ENCODE results near the gene CLDN25. TPM values are rescaled to one million over a fixed set of nuclear protein-coding genes. Genes with fewer than 3 reads are reported as not detected.
"Not testable (repeated sequence)": the region's sequence is repeated elsewhere in the genome, so short reads cannot be mapped to it uniquely, and the experiment has no call there.

The CLDN25 gene
- total RNA-seq, 1 experiment from 2014 or later = not detected

GRCh38 chr11:113782134-113782533 lies 2.5 kb downstream of the CLDN25 start:
- H3K79me2 ChIP-seq (ENCODE audit: insufficient read depth, low read length) = no peaks in the 10 kb centered on the region
- DNase-seq = no peak
- H3K79me1 ChIP-seq (ENCODE audit: insufficient read depth, low read depth, low read length, poor library complexity, severe bottlenecking) = no peaks in the 10 kb centered on the region
- H3K9me3 ChIP-seq (ENCODE audit: control insufficient read depth, low read depth, low read length) = no peaks in the 10 kb centered on the region
- no peak overlapping the region for H3K4me2 ChIP-seq (ENCODE audit: insufficient read depth, insufficient read length, low read length)
- H2BK20ac ChIP-seq (ENCODE audit: low read depth, low read length, poor library complexity, severe bottlenecking) = no peak overlapping the region
- no peak overlapping the region for H3T11ph ChIP-seq (ENCODE audit: low read length)
- no peak overlapping the region for H4K91ac ChIP-seq (ENCODE audit: insufficient read length, low read depth, low read length)
- no peak overlapping the region for H2AK5ac ChIP-seq (ENCODE audit: insufficient read length, low read length)
- no peak overlapping the region for H3K56ac ChIP-seq (ENCODE audit: insufficient read length, low read depth, low read length)
- H3K4ac ChIP-seq (ENCODE audit: low read depth, low read length) = no peak overlapping the region
- Mint-ChIP-seq H3K4me3 (no peak overlapping the region), H3K9me3 (no peaks in the 10 kb centered on the region), H3K27ac (no peak overlapping the region), H3K4me1 (no peaks in the 10 kb centered on the region), H3K27me3 (ENCODE audit: low read depth) (peaks cover 19% of the 10 kb centered on the region), H3K36me3 (ENCODE audit: insufficient read depth in 1 of 3, low read depth in 3 of 3) (no peaks in the 10 kb centered on the region)
- no peak overlapping the region for H3K14ac ChIP-seq (ENCODE audit: insufficient read depth, low read length)
- no peak overlapping the region for H3K27ac ChIP-seq (ENCODE audit: insufficient read length, low read depth, low read length)
- no peak overlapping the region for H2BK5ac ChIP-seq (ENCODE audit: insufficient read length, low read length)
- TF ChIP-seq, protein P1, sequence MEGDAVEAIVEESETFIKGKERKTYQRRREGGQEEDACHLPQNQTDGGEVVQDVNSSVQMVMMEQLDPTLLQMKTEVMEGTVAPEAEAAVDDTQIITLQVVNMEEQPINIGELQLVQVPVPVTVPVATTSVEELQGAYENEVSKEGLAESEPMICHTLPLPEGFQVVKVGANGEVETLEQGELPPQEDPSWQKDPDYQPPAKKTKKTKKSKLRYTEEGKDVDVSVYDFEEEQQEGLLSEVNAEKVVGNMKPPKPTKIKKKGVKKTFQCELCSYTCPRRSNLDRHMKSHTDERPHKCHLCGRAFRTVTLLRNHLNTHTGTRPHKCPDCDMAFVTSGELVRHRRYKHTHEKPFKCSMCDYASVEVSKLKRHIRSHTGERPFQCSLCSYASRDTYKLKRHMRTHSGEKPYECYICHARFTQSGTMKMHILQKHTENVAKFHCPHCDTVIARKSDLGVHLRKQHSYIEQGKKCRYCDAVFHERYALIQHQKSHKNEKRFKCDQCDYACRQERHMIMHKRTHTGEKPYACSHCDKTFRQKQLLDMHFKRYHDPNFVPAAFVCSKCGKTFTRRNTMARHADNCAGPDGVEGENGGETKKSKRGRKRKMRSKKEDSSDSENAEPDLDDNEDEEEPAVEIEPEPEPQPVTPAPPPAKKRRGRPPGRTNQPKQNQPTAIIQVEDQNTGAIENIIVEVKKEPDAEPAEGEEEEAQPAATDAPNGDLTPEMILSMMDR (conservative IDR thresholded peaks at IDR 0.05) = no peak
- H3K4me1 ChIP-seq (ENCODE audit: insufficient read depth, low read length) = no peaks in the 10 kb centered on the region
- H2AFZ ChIP-seq (ENCODE audit: low read length) = no peak overlapping the region
- H4K5ac ChIP-seq (ENCODE audit: insufficient read length, low read depth, low read length) = no peak overlapping the region
- H4K8ac ChIP-seq (replicated peaks; ENCODE audit: insufficient read length, low read depth, low read length) = no peak overlapping the region
- no peak overlapping the region for H2BK120ac ChIP-seq (ENCODE audit: low read depth, low read length, poor library complexity, severe bottlenecking)
- H2BK12ac ChIP-seq (ENCODE audit: insufficient read length, low read depth, low read length) = no peak overlapping the region
- H3K9ac ChIP-seq (ENCODE audit: extremely low read depth, insufficient read length, low read length) = no peak overlapping the region
- no peaks in the 10 kb centered on the region for H3K27me3 ChIP-seq (ENCODE audit: insufficient read depth, low read length)
- H3K18ac ChIP-seq (ENCODE audit: insufficient read length, low read depth, low read length) = no peak overlapping the region
- no peaks in the 10 kb centered on the region for H4K20me1 ChIP-seq (ENCODE audit: control insufficient read depth, insufficient read depth, insufficient read length)
- H3K23ac ChIP-seq (ENCODE audit: insufficient read length, low read depth, low read length) = no peak overlapping the region
- no peak overlapping the region for H2BK15ac ChIP-seq (ENCODE audit: low read depth, low read length)
- no CpG with 5 or more reads among the region's 1 CpG for WGBS (ENCODE audit: extremely low coverage, insufficient read length, low lambda C conversion rate)
- no peaks in the 10 kb centered on the region for H3K23me2 ChIP-seq (ENCODE audit: insufficient read length, low read depth, low read length, poor library complexity, severe bottlenecking)

DNA sequence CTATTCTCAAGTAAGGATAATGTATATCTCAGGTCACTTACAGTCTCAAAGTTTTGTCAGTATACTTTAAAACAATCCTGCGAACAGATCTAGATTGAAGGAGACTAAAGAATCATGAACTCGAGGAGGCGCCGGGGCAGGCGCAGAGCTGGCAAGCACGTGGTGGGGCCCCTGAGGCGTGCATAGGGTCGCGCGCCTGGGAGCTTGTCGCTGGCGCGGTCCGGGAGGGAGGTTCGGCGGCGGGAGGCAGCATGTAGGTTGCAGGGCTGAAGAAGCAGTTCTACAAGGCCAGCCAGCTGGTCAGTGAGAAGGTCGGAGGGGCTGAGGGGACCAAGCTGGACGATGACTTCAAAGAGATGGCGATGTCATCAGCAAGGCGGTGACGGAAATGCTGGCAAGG lies 9.4 kb downstream of the CLDN25 start:
- H3K36me3 Mint-ChIP-seq (ENCODE audit: insufficient read depth in 1 of 3, low read depth in 3 of 3); H2BK12ac ChIP-seq (ENCODE audit: insufficient read length, low read depth, low read length); H3K79me2 ChIP-seq (ENCODE audit: insufficient read depth, low read length); H2AFZ ChIP-seq (ENCODE audit: low read length); H3K23me2 ChIP-seq (ENCODE audit: insufficient read length, low read depth, low read length, poor library complexity, severe bottlenecking); H2BK120ac ChIP-seq (ENCODE audit: low read depth, low read length, poor library complexity, severe bottlenecking); H3K4me2 ChIP-seq (ENCODE audit: insufficient read depth, insufficient read length, low read length); H2BK5ac ChIP-seq (ENCODE audit: insufficient read length, low read length); H3K4me1 Mint-ChIP-seq; H2BK15ac ChIP-seq (ENCODE audit: low read depth, low read length); H4K91ac ChIP-seq (ENCODE audit: insufficient read length, low read depth, low read length); H3K18ac ChIP-seq (ENCODE audit: insufficient read length, low read depth, low read length); H2AK5ac ChIP-seq (ENCODE audit: insufficient read length, low read length); H3K27me3 ChIP-seq (ENCODE audit: insufficient read depth, low read length); H3K56ac ChIP-seq (ENCODE audit: insufficient read length, low read depth, low read length); H3K9me3 Mint-ChIP-seq; H3K23ac ChIP-seq (ENCODE audit: insufficient read length, low read depth, low read length); H3K4ac ChIP-seq (ENCODE audit: low read depth, low read length); H3T11ph ChIP-seq (ENCODE audit: low read length); H4K20me1 ChIP-seq (ENCODE audit: control insufficient read depth, insufficient read depth, insufficient read length); DNase-seq; H3K4me3 Mint-ChIP-seq; H2BK20ac ChIP-seq (ENCODE audit: low read depth, low read length, poor library complexity, severe bottlenecking); H3K4me1 ChIP-seq (ENCODE audit: insufficient read depth, low read length); H3K9me3 ChIP-seq (ENCODE audit: control insufficient read depth, low read depth, low read length); H3K27ac ChIP-seq (ENCODE audit: insufficient read length, low read depth, low read length); H3K14ac ChIP-seq (ENCODE audit: insufficient read depth, low read length); H3K79me1 ChIP-seq (ENCODE audit: insufficient read depth, low read depth, low read length, poor library complexity, severe bottlenecking); H4K8ac ChIP-seq (replicated peaks; ENCODE audit: insufficient read length, low read depth, low read length); H3K9ac ChIP-seq (ENCODE audit: extremely low read depth, insufficient read length, low read length); H4K5ac ChIP-seq (ENCODE audit: insufficient read length, low read depth, low read length): not testable (repeated sequence)
- Mint-ChIP-seq H3K27ac (peak overlapping the region in 1 of 3 experiments; percentile 22; a peak in 2 of 7 replicates), H3K27me3 (ENCODE audit: low read depth) (peaks cover 17% of the 10 kb centered on the region)
- WGBS (ENCODE audit: extremely low coverage, insufficient read length, low lambda C conversion rate) = no CpG with 5 or more reads among the region's 22 CpGs
